Stimulated activated effector memory CD8-positive, alpha-beta T cell treated with anti-CD3 and anti-CD28 coated beads, Interleukin-12 subunit alpha, Interleukin-12 subunit beta, amount 100 ng/mL, for 72 hours (primary cell): ENCODE results near the gene SDCCAG8.
A peak's percentile ranks its signal among the peaks of the same experiment; 100 is the strongest.

Experiments
- ATAC-seq: fragments of 150-1000 bp; cut with Tn5 transposase; 2 replicates; pipeline ENCODE4 v1.10.0; 2021
- DNase-seq, 2 donors: peaks; one replicate each; pipeline ENCODE4 v3.0.0; 2021 to 2022; ENCODE audit warnings: low spot score in 2 of 2
- H3K27ac Mint-ChIP-seq: one replicate; pipeline ENCODE4 v1.8.0; 2022; ENCODE audit warnings: mild to moderate bottlenecking, mixed read lengths
- H3K36me3 Mint-ChIP-seq: one replicate; pipeline ENCODE4 v1.8.0; 2022; ENCODE audit warnings: mild to moderate bottlenecking, mixed read lengths
- H3K4me1 Mint-ChIP-seq: one replicate; pipeline ENCODE4 v1.8.0; 2022; ENCODE audit warnings: mixed read lengths
- H3K4me3 Mint-ChIP-seq: one replicate; pipeline ENCODE4 v1.8.0; 2022; ENCODE audit warnings: mild to moderate bottlenecking, mixed read lengths
- H3K9me3 Mint-ChIP-seq: one replicate; pipeline ENCODE4 v1.8.0; 2022; ENCODE audit warnings: mixed read lengths

Gene SDCCAG8

DNA sequence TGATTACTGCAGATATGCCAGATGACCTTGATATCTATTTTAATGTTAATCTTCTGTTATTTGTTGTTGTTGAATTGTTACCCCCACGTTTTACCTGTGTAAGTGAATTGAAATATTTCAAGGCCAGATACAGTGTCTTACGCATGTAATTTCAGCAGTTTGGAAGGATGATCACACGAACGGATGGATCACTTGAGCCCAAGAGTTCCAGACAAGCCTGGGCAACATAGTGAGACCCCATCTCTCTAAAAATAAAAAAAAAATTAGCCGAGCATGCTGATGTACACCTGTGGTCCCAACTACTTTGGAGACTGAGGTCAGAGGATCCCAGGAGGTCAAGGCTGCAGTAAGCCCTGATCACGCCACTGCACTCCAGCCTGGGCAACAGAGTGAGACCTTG, 32.2 kb downstream of the SDCCAG8 start:
- Mint-ChIP-seq H3K27ac (no peak overlapping the region), H3K4me3 (no peak overlapping the region), H3K36me3 (peaks cover 32% of the 10 kb centered on the region), H3K4me1 (peaks cover 9% of the 10 kb centered on the region), H3K9me3 (peaks cover 5% of the 10 kb centered on the region)
- no peak for ATAC-seq
- no peak for DNase-seq

DNA sequence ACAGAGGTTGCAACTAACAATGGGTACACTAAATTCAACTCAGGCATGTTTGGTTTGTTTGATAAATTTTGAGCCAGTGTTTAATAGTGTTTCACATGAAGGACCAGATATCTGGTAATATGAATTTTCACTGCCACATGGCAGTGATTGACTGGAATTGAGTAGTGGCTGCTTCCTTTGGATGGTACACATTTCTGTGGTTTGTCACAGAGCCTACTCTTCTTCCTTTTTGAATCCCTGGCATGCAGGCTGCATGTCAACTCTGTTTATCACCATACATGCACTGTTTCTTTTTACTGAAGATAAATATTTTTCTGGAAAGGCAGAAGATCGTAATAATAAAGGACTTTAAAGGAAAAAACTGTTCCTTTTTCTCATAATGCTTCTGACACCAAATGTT, 35.5 kb downstream of the SDCCAG8 start:
- no peak for ATAC-seq
- H3K36me3 Mint-ChIP-seq, result peaks cover 35% of the 10 kb centered on the region
- peaks cover 17% of the 10 kb centered on the region for H3K9me3 Mint-ChIP-seq
- no peak overlapping the region for H3K4me3 Mint-ChIP-seq
- H3K27ac Mint-ChIP-seq, result no peak overlapping the region
- DNase-seq, result no peak
- H3K4me1 Mint-ChIP-seq, result peaks cover 9% of the 10 kb centered on the region

DNA sequence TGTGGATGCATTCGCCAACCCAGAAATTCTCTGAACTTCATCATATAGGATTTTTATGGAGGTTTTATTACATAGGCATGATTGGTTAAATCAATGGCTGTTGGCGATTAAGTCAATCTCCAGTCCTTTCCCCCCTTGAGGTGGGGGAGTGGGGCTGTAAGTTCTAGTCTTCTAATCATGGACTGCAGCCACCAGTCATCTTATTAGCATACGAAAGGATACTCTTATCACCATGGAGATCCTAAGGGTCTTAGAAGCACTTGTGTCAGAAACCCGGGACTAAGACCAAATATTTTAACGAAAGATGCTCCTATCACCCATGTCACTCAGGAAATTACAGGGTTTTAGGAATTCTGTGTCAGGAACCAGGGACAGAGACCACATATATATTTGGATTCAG, 36.3 kb downstream of the SDCCAG8 start:
- Mint-ChIP-seq H3K27ac (no peak overlapping the region), H3K4me1 (peaks cover 9% of the 10 kb centered on the region), H3K36me3 (peaks cover 35% of the 10 kb centered on the region), H3K4me3 (no peak overlapping the region), H3K9me3 (peaks cover 17% of the 10 kb centered on the region)
- no peak for ATAC-seq
- no peak for DNase-seq

DNA sequence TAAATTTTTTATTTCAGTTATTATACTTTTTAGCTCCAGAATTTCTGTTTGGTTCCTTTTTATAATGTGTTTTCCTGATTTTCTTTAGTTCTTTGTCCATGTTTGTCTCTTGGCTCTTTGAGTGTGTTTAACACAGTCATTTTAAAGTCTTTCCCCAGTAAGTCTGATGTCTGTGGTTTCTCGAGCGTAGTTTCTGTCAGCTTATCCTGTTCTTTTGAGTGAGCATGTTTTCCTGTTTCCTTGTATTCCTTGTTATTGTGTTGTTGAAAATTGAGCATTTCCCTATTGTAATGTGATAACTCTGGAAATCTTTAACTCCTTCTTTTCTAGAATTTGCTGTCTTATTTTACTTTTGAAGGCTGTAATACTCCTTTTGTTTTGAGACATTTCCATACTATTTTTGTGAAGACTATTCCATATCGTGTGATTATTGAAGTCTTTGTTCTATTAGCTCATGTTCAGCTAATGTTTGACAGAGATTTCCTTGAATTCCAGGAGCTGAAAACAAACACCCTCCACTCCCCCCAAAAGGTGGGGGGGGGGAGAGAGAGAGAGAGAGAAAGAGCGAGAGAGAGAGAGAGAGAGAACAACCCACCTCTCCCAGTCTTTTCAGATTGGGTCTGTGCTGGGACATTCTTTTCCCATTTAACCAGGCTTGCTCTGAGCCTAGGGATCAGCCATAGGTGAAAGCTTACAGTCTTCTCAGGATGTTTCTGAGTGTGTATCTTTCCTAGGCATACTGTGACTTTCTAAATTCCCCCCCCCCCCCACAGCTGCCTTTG, 38.3 kb downstream of the SDCCAG8 start:
- no peak for ATAC-seq
- Mint-ChIP-seq H3K27ac (peak overlapping the region; percentile 43), H3K36me3 (peaks cover 35% of the 10 kb centered on the region), H3K9me3 (peaks cover 17% of the 10 kb centered on the region), H3K4me1 (no peaks in the 10 kb centered on the region), H3K4me3 (no peak overlapping the region)
- no peak for DNase-seq

GRCh38 chr1:243294723-243295121, 38.9 kb downstream of the SDCCAG8 start:
- H3K27ac Mint-ChIP-seq, result peak overlapping the region; percentile 43
- no peak for DNase-seq
- no peak overlapping the region for H3K4me3 Mint-ChIP-seq
- peaks cover 17% of the 10 kb centered on the region for H3K9me3 Mint-ChIP-seq
- no peaks in the 10 kb centered on the region for H3K4me1 Mint-ChIP-seq
- ATAC-seq, result no peak
- peaks cover 30% of the 10 kb centered on the region for H3K36me3 Mint-ChIP-seq

DNA sequence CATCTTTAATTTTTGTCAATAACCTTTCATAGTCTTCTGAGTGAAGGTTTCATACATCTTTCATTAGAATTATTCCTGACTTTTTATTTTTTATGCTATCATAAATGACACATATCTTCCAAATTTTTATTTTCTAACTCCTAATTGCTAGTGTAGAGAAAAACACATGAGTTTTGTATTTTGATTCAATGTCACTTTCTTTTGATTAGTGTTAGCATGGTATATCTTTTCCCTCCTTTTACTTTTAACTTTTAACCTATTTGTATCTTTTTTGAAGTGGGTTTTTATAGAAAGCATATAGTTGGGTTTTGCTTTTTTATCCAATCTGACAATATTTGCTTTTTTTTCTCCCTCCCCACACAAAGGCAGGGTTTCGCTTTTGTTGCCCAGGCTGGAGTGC, 43.2 kb downstream of the SDCCAG8 start:
- Mint-ChIP-seq H3K36me3 (peaks cover 8% of the 10 kb centered on the region), H3K9me3 (peaks cover 12% of the 10 kb centered on the region), H3K4me1 (no peaks in the 10 kb centered on the region), H3K4me3 (no peak overlapping the region), H3K27ac (no peak overlapping the region)
- ATAC-seq (no peak), DNase-seq (no peak)

GRCh38 chr1:243301059-243301458, 45.2 kb downstream of the SDCCAG8 start:
- Mint-ChIP-seq H3K4me3 (no peak overlapping the region), H3K9me3 (peaks cover 5% of the 10 kb centered on the region), H3K36me3 (no peaks in the 10 kb centered on the region), H3K4me1 (no peaks in the 10 kb centered on the region), H3K27ac (no peak overlapping the region)
- no peak for DNase-seq
- no peak for ATAC-seq

- H3K4me1 Mint-ChIP-seq, result no peaks in the 10 kb centered on the region
- H3K4me3 Mint-ChIP-seq, result no peak overlapping the region
- no peaks in the 10 kb centered on the region for H3K9me3 Mint-ChIP-seq
- H3K27ac Mint-ChIP-seq, result no peak overlapping the region
- ATAC-seq (no peak), DNase-seq (no peak)
- H3K36me3 Mint-ChIP-seq, result no peaks in the 10 kb centered on the region
Measured at GRCh38 chr1:243311809-243312208, 56.0 kb downstream of the SDCCAG8 start.

DNA sequence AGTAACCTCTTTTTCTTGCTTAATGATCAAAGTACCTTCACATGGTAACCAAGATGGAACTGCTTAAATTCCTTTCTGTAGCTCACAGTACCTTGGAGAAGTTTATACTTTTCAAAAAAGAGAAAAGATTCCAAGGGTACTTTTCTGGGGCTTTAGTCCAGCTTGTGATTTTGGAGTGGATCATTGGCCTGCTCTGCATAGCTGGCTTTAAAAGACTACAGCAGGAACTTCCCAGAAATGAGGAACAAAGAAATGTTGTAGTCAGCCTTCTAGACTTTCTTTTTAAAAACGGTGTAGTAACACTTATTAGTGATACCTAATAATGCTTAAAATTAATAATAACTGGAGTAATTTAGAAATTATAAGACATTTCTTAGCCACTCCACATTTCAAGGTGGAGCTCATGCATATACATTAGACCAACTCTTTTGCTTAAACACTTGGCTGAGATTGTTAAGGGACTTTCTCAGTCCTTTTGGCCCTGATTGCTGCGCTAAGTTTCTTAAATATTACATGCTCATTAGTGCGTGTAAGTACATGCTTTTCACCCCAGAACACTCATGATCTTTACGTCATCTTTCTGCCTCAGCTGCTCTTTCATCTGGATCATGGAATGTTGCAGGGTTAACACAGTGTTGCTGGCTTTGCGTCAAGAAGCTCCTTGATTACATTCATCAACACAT, 57.3 kb downstream of the SDCCAG8 start:
- Mint-ChIP-seq H3K9me3 (no peaks in the 10 kb centered on the region), H3K4me3 (no peak overlapping the region), H3K27ac (no peak overlapping the region), H3K4me1 (no peaks in the 10 kb centered on the region), H3K36me3 (no peaks in the 10 kb centered on the region)
- DNase-seq (no peak), ATAC-seq (no peak)

- Mint-ChIP-seq H3K4me3 (no peak overlapping the region), H3K36me3 (no peaks in the 10 kb centered on the region), H3K4me1 (no peaks in the 10 kb centered on the region), H3K9me3 (no peaks in the 10 kb centered on the region), H3K27ac (no peak overlapping the region)
- ATAC-seq (no peak), DNase-seq (no peak)
Measured at GRCh38 chr1:243313635-243314536, 58.0 kb downstream of the SDCCAG8 start.

- no peaks in the 10 kb centered on the region for H3K36me3 Mint-ChIP-seq
- DNase-seq (no peak), ATAC-seq (no peak)
- no peak overlapping the region for H3K27ac Mint-ChIP-seq
- H3K4me3 Mint-ChIP-seq, result no peak overlapping the region
- no peaks in the 10 kb centered on the region for H3K4me1 Mint-ChIP-seq
- H3K9me3 Mint-ChIP-seq, result no peaks in the 10 kb centered on the region
Measured at GRCh38 chr1:243315455-243315854, 59.6 kb downstream of the SDCCAG8 start.

DNA sequence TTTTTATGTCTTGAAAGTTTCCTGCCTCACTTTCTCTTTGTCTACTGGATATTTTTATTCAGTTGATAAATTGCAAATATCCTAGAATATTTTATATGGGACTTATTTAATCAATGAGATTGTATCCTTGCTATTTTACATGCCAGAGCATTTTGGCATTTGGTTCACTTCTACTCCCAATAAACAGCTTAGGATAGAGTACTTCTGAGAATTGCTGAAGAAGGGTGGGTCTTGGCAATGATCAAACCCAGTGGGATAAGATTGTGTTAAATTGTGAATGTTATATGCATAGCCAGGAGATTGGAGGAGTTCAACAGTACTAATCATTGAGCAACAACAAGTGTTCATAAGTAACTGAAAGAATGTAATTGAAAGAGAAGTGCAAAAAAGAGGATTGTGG, 60.1 kb downstream of the SDCCAG8 start:
- Mint-ChIP-seq H3K27ac (no peak overlapping the region), H3K36me3 (no peaks in the 10 kb centered on the region), H3K4me3 (no peak overlapping the region), H3K4me1 (no peaks in the 10 kb centered on the region), H3K9me3 (no peaks in the 10 kb centered on the region)
- ATAC-seq, result no peak
- DNase-seq, result no peak

DNA sequence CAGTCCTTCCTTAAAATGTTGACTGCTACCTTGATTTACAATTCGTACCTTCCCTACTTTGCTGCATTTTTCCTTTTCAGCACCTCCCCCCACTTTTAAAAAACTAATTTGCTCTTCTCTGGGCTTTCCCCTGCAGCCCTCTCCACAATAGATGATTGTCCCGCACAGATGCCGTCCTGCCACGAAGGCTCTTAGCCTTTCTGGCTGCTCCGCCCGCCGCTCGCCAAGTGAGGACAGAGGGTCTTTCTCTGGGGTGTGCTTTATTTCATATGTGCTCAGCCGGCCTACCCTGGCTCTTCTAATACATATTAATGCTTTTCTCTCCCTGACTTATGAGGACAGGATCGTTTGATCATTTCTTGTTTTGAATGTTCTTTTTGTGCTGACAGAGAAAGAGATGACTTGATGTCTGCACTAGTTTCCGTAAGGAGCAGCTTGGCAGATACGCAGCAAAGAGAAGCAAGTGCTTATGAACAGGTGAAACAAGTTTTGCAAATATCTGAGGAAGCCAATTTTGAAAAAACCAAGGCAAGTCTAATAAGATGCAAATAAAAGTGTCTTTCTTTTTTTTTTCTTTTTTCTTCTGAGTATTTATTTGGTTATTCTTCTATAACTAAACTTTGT, 60.6 kb downstream of the SDCCAG8 start:
- no peaks in the 10 kb centered on the region for H3K9me3 Mint-ChIP-seq
- H3K36me3 Mint-ChIP-seq, result no peaks in the 10 kb centered on the region
- no peak for DNase-seq
- no peak overlapping the region for H3K27ac Mint-ChIP-seq
- no peaks in the 10 kb centered on the region for H3K4me1 Mint-ChIP-seq
- no peak overlapping the region for H3K4me3 Mint-ChIP-seq
- no peak for ATAC-seq

GRCh38 chr1:243320224-243320623, 64.4 kb downstream of the SDCCAG8 start:
- no peak overlapping the region for H3K27ac Mint-ChIP-seq
- no peaks in the 10 kb centered on the region for H3K36me3 Mint-ChIP-seq
- ATAC-seq (no peak), DNase-seq (no peak)
- no peaks in the 10 kb centered on the region for H3K9me3 Mint-ChIP-seq
- H3K4me3 Mint-ChIP-seq, result no peak overlapping the region
- H3K4me1 Mint-ChIP-seq, result no peaks in the 10 kb centered on the region

- H3K9me3 Mint-ChIP-seq, result no peaks in the 10 kb centered on the region
- H3K27ac Mint-ChIP-seq, result no peak overlapping the region
- no peak for ATAC-seq
- no peaks in the 10 kb centered on the region for H3K4me1 Mint-ChIP-seq
- no peaks in the 10 kb centered on the region for H3K36me3 Mint-ChIP-seq
- H3K4me3 Mint-ChIP-seq, result no peak overlapping the region
- DNase-seq, result no peak
Measured at GRCh38 chr1:243322326-243322725, 66.5 kb downstream of the SDCCAG8 start.
